ENCODE data around the gene PRDM5. TPM values are rescaled to one million over a fixed set of nuclear protein-coding genes. Genes with fewer than 3 reads are reported as not detected.

PRDM5 gene
- total RNA-seq, 1 donor from 2014 or later = 16.6 TPM

- Mint-ChIP-seq H3K27ac (ENCODE audit: unreplicated experiment) (no peak overlapping the region), H3K4me1 (ENCODE audit: low read depth, unreplicated experiment) (peaks cover 3% of the 10 kb centered on the region), H3K9me3 (ENCODE audit: unreplicated experiment) (peaks cover 2% of the 10 kb centered on the region), H3K36me3 (ENCODE audit: unreplicated experiment) (peaks cover 6% of the 10 kb centered on the region), H3K4me3 (ENCODE audit: unreplicated experiment) (no peak overlapping the region), H3K27me3 (ENCODE audit: unreplicated experiment) (peaks cover 2% of the 10 kb centered on the region)
- TF ChIP-seq CTCF (IDR thresholded peaks at IDR 0.05; ENCODE audit: partially characterized antibody, unreplicated experiment) = no peak
- DNase-seq = no peak
Observed at GRCh38 chr4:120839334-120839973, 83.1 kb downstream of the PRDM5 start.

GRCh38 chr4:120838784-120839183 is 83.7 kb downstream of the PRDM5 start:
- H3K36me3 Mint-ChIP-seq (ENCODE audit: unreplicated experiment) = peaks cover 8% of the 10 kb centered on the region
- no peak for DNase-seq
- no peak for TF ChIP-seq CTCF (IDR thresholded peaks at IDR 0.05; ENCODE audit: partially characterized antibody, unreplicated experiment)
- H3K27me3 Mint-ChIP-seq (ENCODE audit: unreplicated experiment) = peaks cover 2% of the 10 kb centered on the region
- peaks cover 2% of the 10 kb centered on the region for H3K9me3 Mint-ChIP-seq (ENCODE audit: unreplicated experiment)
- H3K4me1 Mint-ChIP-seq (ENCODE audit: low read depth, unreplicated experiment) = peaks cover 2% of the 10 kb centered on the region
- H3K4me3 Mint-ChIP-seq (ENCODE audit: unreplicated experiment) = no peak overlapping the region
- H3K27ac Mint-ChIP-seq (ENCODE audit: unreplicated experiment) = peak overlapping the region; percentile 38

GRCh38 chr4:120837656-120838055 is 84.9 kb downstream of the PRDM5 start:
- Mint-ChIP-seq H3K9me3 (ENCODE audit: unreplicated experiment) (peaks cover 2% of the 10 kb centered on the region), H3K4me3 (ENCODE audit: unreplicated experiment) (no peak overlapping the region), H3K36me3 (ENCODE audit: unreplicated experiment) (peaks cover 8% of the 10 kb centered on the region), H3K4me1 (ENCODE audit: low read depth, unreplicated experiment) (peaks cover 2% of the 10 kb centered on the region), H3K27ac (ENCODE audit: unreplicated experiment) (no peak overlapping the region), H3K27me3 (ENCODE audit: unreplicated experiment) (peaks cover 2% of the 10 kb centered on the region)
- no peak for DNase-seq
- no peak for TF ChIP-seq CTCF (IDR thresholded peaks at IDR 0.05; ENCODE audit: partially characterized antibody, unreplicated experiment)

GRCh38 chr4:120835342-120835741 is 87.2 kb downstream of the PRDM5 start:
- Mint-ChIP-seq H3K27me3 (ENCODE audit: unreplicated experiment) (peaks cover 2% of the 10 kb centered on the region), H3K4me1 (ENCODE audit: low read depth, unreplicated experiment) (peaks cover 2% of the 10 kb centered on the region), H3K9me3 (ENCODE audit: unreplicated experiment) (peaks cover 2% of the 10 kb centered on the region), H3K4me3 (ENCODE audit: unreplicated experiment) (no peak overlapping the region), H3K27ac (ENCODE audit: unreplicated experiment) (no peak overlapping the region), H3K36me3 (ENCODE audit: unreplicated experiment) (peaks cover 8% of the 10 kb centered on the region)
- DNase-seq = no peak
- TF ChIP-seq CTCF (IDR thresholded peaks at IDR 0.05; ENCODE audit: partially characterized antibody, unreplicated experiment) = no peak

- peaks cover 8% of the 10 kb centered on the region for H3K36me3 Mint-ChIP-seq (ENCODE audit: unreplicated experiment)
- H3K4me1 Mint-ChIP-seq (ENCODE audit: low read depth, unreplicated experiment) = no peaks in the 10 kb centered on the region
- no peak overlapping the region for H3K4me3 Mint-ChIP-seq (ENCODE audit: unreplicated experiment)
- no peak for DNase-seq
- no peaks in the 10 kb centered on the region for H3K27me3 Mint-ChIP-seq (ENCODE audit: unreplicated experiment)
- no peak for TF ChIP-seq CTCF (IDR thresholded peaks at IDR 0.05; ENCODE audit: partially characterized antibody, unreplicated experiment)
- no peak overlapping the region for H3K27ac Mint-ChIP-seq (ENCODE audit: unreplicated experiment)
- no peaks in the 10 kb centered on the region for H3K9me3 Mint-ChIP-seq (ENCODE audit: unreplicated experiment)
Observed at GRCh38 chr4:120830204-120830603, 92.3 kb downstream of the PRDM5 start.

Measured in glutamatergic neuron (in vitro differentiated cells).